ENCODE data around the gene PCDHGB3. TPM values are rescaled to one million over a fixed set of nuclear protein-coding genes. Genes with fewer than 3 reads are reported as not detected.
A peak's percentile ranks its signal among the peaks of the same experiment; 100 is the strongest.
"Not testable (repeated sequence)": the region's sequence is repeated elsewhere in the genome, so short reads cannot be mapped to it uniquely, and the experiment has no call there.

PCDHGB3 gene
- total RNA-seq, 1 experiment from 2014 or later: 3.4 TPM

DNA sequence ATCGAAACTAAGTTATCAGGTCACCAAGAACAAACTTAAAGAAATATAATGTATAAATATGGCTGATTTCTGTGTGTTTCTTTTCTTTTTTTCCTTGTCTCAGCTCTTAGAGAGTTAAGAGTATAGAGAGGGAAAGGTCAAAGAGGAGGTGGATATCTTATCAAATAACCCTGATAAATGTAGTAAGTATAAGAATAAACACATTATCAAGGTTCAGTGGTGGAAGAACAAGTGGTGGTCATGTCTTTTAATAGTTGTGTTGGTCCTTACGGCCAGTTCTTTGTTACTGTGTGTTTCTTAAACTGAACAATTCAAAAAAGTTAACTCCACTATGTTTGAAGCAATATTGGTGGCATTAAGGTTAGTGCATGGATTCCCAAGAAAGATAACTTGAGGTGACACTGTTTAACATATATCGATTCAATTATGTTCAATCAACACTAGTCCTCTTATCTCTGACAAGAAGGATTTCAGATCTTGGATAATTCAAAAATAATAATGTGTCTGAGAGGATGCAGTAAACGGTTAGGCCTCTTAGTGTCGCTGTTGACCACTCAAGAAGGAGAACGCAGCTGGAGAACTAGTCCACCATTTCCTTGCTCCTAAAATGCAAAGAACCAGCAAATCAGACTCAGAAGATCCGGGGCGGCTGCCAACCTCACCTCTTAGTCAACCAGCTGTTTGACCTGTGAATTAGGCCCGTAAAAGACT lies 26.6 kb upstream of the PCDHGB3 start, which contains the start of gene PCDHGA3:
Gene PCDHGA3, plus strand, starts transcription at position 588 of the 711 bp plus-strand sequence. CDS start 205 bp downstream, outside the sequence.
- CTCF ChIA-PET: no interaction called here
- TF ChIP-seq EZH2 (IDR thresholded peaks at IDR 0.05; ENCODE audit: borderline replicate concordance, low read depth, low read length, poor library complexity, severe bottlenecking): no peak
- peak; percentile 40; the same call in 1 of the 2 replicates for TF ChIP-seq CTCF (conservative IDR thresholded peaks at IDR 0.05; ENCODE audit: low read depth, low read length)
- Histone ChIP-seq H3K36me3 (ENCODE audit: insufficient read depth, low read length, poor library complexity, severe bottlenecking) (no peaks in the 10 kb centered on the region), H3K27ac (ENCODE audit: low read depth, low read length, poor library complexity, severe bottlenecking) (no peak within 1 kb of the TSS), H3K9me3 (ENCODE audit: low read depth, low read length, poor library complexity, severe bottlenecking) (peaks cover 24% of the 10 kb centered on the region), H3K27me3 (replicated peaks; ENCODE audit: insufficient read depth, low read depth, low read length, poor library complexity) (no peaks in the 10 kb centered on the region), H3K4me1 (ENCODE audit: insufficient read depth, low read length, poor library complexity, severe bottlenecking) (no peaks in the 10 kb centered on the region), H3K4me3 (ENCODE audit: low read depth, low read length, poor library complexity, severe bottlenecking) (no peak within 1 kb of the TSS)
- BruUV-seq (replicated peaks): no TSS peak
- intact Hi-C loops (cut with micrococcal nuclease; ENCODE audit: unreplicated experiment): no loop called here
- peak; percentile 41 for DNase-seq (ENCODE audit: low spot score)
- POLR2A ChIA-PET (ENCODE audit: low non-redundant PET): no interaction called here

DNA sequence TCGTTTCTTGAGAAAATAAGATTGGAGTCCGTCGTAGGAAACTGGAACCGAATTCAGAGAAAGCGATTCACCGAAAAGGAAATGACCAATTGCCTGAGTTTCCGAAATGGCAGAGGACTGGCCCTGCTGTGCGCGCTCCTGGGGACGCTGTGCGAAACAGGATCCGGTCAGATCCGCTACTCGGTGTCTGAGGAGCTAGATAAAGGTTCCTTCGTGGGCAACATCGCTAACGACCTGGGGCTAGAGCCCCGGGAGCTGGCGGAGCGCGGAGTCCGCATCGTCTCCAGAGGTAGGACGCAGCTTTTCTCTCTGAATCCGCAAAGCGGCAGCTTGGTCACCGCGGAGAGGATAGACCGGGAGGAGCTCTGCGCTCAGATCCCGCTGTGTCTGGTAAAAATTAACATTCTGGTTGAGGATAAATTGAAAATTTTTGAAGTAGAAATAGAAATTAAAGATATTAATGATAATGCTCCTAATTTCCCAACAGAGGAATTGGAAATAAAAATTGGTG lies 26.0 kb upstream of the PCDHGB3 start:
- Histone ChIP-seq H3K27me3 (replicated peaks; ENCODE audit: insufficient read depth, low read depth, low read length, poor library complexity) (no peaks in the 10 kb centered on the region), H3K4me1 (ENCODE audit: insufficient read depth, low read length, poor library complexity, severe bottlenecking) (no peaks in the 10 kb centered on the region), H3K27ac (ENCODE audit: low read depth, low read length, poor library complexity, severe bottlenecking) (no peak overlapping the region), H3K36me3 (ENCODE audit: insufficient read depth, low read length, poor library complexity, severe bottlenecking) (no peaks in the 10 kb centered on the region), H3K4me3 (ENCODE audit: low read depth, low read length, poor library complexity, severe bottlenecking) (no peak overlapping the region), H3K9me3 (ENCODE audit: low read depth, low read length, poor library complexity, severe bottlenecking) (peaks cover 18% of the 10 kb centered on the region)
- DNase-seq (ENCODE audit: low spot score): no peak
- TF ChIP-seq EZH2 (IDR thresholded peaks at IDR 0.05; ENCODE audit: borderline replicate concordance, low read depth, low read length, poor library complexity, severe bottlenecking) (no peak), CTCF (conservative IDR thresholded peaks at IDR 0.05; ENCODE audit: low read depth, low read length) (no peak)
- ChIA-PET POLR2A (ENCODE audit: low non-redundant PET) (no interaction called here), CTCF (no interaction called here)
- intact Hi-C loops (cut with micrococcal nuclease; ENCODE audit: unreplicated experiment): no loop called here
- no TSS peak for BruUV-seq (replicated peaks)

GRCh38 chr5:141345327-141345726 lies 24.7 kb upstream of the PCDHGB3 start:
- ChIA-PET POLR2A (ENCODE audit: low non-redundant PET) (no interaction called here), CTCF (no interaction called here)
- peaks cover 10% of the 10 kb centered on the region for H3K9me3 ChIP-seq (ENCODE audit: low read depth, low read length, poor library complexity, severe bottlenecking)
- BruUV-seq (replicated peaks): no TSS peak
- H3K36me3 ChIP-seq (ENCODE audit: insufficient read depth, low read length, poor library complexity, severe bottlenecking): no peaks in the 10 kb centered on the region
- intact Hi-C loops (cut with micrococcal nuclease; ENCODE audit: unreplicated experiment): no loop called here
- H3K4me1 ChIP-seq (ENCODE audit: insufficient read depth, low read length, poor library complexity, severe bottlenecking): no peaks in the 10 kb centered on the region
- no peak overlapping the region for H3K27ac ChIP-seq (ENCODE audit: low read depth, low read length, poor library complexity, severe bottlenecking)
- no peaks in the 10 kb centered on the region for H3K27me3 ChIP-seq (replicated peaks; ENCODE audit: insufficient read depth, low read depth, low read length, poor library complexity)
- no peak for DNase-seq (ENCODE audit: low spot score)
- TF ChIP-seq CTCF (conservative IDR thresholded peaks at IDR 0.05; ENCODE audit: low read depth, low read length) (no peak), EZH2 (IDR thresholded peaks at IDR 0.05; ENCODE audit: borderline replicate concordance, low read depth, low read length, poor library complexity, severe bottlenecking) (no peak)
- H3K4me3 ChIP-seq (ENCODE audit: low read depth, low read length, poor library complexity, severe bottlenecking): no peak overlapping the region

GRCh38 chr5:141346017-141346416 lies 24.0 kb upstream of the PCDHGB3 start:
- intact Hi-C loops (cut with micrococcal nuclease; ENCODE audit: unreplicated experiment); H3K27me3 ChIP-seq (replicated peaks; ENCODE audit: insufficient read depth, low read depth, low read length, poor library complexity); BruUV-seq (replicated peaks); DNase-seq (ENCODE audit: low spot score); H3K4me3 ChIP-seq (ENCODE audit: low read depth, low read length, poor library complexity, severe bottlenecking); H3K27ac ChIP-seq (ENCODE audit: low read depth, low read length, poor library complexity, severe bottlenecking); POLR2A ChIA-PET (ENCODE audit: low non-redundant PET); H3K4me1 ChIP-seq (ENCODE audit: insufficient read depth, low read length, poor library complexity, severe bottlenecking); H3K36me3 ChIP-seq (ENCODE audit: insufficient read depth, low read length, poor library complexity, severe bottlenecking); CTCF ChIA-PET: not testable (repeated sequence)
- H3K9me3 ChIP-seq (ENCODE audit: low read depth, low read length, poor library complexity, severe bottlenecking): peaks cover 12% of the 10 kb centered on the region
